Posterior vena cava (tissue), 2 donors: Measurements from ENCODE around the gene WDR77. TPM values are rescaled to one million over a fixed set of nuclear protein-coding genes. Genes with fewer than 3 reads are reported as not detected.

Experiments used
- DNase-seq: peaks from one replicate; pipeline ENCODE4 v3.0.0-alpha.2; 2020; ENCODE audit warnings: low spot score
- intact Hi-C, 2 donors: fragments of 100-400 bp; cut with DNase I; formaldehyde crosslinking; loops; one replicate each; pipeline versions ENCODE4 v1.14.1 to v1.14.2; 2022 to 2023
- total RNA-seq, 2 donors: library from RNA; stranded (reverse); fragmentation: NEBNext Ultra II Directional; extraction: Animal tissue kit (Norgen Biotek cat#: 25700); gene quantifications; one replicate each; pipeline ENCODE4 v1.2.1, GENCODE V29; 2021
- donor health status: DM: yes; HTN: yes; CAD: no.
- donor health status: DM: yes; HTN: yes; CAD: no.

WDR77 gene
- total RNA-seq, 2 donors from 2014 or later: 20.9 to 21.2 TPM

DNA sequence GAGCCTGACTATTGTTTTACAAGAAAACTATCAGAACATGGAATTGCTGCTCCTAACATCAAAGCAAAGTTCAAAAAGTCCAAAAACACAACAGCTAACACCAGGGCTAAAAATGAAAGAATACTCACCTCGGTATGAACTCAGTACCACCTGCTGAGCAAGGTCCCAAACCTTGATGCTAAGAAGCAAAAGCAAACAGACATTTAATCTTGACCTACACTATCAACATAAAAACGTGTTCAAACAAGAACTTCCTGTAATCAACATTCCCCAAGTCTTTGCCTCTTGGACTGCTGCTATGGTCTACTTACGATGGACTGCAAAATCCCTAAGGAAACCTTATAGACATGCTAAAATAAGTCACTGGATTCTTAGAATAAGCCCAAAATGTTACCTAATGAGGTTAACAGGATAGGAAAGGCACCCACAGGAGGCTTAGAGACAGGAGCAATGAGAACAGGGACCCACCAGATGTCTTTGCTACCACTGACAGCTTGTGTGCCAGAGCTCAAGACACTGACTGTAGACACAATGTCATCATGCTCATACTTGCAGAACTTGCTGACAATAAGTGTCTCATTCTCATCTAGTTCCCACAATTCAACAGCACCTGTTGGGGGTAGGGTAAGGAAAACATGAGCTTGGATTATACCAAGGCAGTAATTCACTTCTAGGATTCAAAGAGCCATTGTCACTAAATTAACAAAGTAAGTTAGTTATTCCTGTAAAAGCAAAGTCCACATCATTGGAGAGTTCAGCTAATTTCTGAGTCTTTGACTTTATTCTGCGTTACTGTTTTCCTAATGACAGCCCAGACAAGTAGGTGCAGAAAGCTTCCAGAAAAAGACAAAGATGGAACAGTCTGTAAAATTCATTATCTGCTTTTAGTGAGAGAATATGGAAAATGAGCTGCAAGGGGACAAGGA, 1.8 kb downstream of the WDR77 start:
- intact Hi-C loops: no loop called here
- no peak for DNase-seq

DNA sequence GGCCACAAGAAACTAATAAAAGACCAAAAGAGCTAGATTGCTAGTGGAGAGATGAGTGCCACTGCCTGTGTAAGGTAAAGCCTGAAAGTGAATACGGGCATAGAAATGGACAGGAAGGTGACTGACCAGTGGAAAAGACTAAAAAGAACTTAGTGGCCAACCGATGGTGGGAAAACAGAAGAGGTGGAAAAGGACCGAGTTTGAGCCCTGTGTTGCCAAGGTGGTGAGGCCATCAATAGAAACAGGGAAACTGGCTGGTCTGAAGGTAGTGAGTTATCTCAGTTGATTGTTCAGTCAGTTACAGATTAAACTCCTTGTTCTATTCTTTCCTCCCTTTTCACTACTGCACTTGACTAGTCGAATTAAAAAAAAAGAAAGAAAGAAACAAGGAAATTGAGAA, 2.5 kb downstream of the WDR77 start:
- intact Hi-C loops: no loop called here
- DNase-seq: no peak

DNA sequence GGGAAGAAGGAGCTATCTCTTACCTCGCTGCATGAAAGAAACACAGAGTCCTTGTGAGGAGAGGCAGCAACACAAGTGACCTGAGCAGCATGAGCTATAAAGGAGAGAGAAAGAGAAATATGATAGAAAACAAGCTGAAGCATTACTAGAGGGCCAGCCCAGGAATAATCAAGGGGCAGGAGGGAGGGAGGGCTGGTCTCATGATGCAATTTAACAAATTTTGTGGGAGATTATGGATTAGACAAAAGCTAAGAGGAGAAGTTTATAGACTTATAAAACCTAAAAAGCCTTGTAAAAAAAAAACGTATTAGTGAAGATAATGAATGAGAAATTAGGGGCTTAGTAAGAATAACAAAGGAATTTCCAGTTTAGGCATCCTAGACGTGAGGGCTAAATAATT, 5.0 kb downstream of the WDR77 start:
- no peak for DNase-seq

DNA sequence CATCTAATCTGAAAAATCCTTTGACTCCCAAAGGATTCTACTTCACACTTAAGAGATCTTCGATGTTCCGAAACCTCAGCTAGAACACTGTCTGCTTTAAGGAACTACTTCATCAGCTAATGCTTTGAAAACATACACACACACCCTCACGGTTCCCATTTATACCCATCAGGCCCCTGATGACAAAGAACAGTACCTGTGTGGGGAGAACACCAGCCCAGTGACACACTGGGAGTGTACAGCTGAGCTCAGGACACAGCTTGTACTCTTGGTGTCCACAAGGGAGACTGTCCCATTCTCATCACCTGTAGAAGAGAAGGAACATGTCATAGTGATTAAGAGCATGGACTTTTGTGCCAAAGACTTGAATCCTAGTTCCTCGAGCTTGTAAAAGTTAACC, 6.6 kb downstream of the WDR77 start:
- intact Hi-C loops: no loop called here
- no peak for DNase-seq

More for the DNA sequence above, 5.0 kb downstream of the WDR77 start:
- intact Hi-C loops: no loop called here

DNA sequence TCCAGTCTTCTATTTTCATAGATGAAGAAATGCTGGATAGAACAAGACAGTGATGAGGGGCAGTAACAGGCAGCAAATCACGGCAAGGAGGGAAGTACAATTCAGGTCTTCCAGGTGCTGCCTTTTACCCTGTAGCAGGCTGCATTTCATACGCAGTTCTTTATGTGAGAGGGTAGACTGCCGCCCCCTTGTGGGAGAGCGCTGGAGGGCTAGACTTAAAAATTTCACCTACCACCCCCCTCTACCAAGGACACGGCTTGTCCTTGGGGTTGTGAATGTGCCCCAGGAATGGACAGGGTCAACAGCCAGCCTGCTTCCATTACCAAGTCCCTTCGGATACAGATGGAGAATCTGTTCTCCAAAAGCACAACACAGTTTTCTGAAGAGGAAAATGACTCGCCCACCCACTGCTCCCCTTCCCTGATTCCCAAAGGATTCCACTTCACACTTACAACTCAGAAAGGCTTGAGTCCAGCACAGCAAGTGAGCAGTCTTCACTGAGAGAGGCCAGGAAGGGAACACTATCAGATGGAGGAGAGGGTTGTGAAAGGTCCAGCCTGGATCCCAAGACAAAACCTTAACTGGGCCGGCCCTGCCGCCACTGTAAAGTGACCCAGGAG, 7.4 kb downstream of the WDR77 start:
- no peak for DNase-seq
- intact Hi-C loops: no loop called here

DNA sequence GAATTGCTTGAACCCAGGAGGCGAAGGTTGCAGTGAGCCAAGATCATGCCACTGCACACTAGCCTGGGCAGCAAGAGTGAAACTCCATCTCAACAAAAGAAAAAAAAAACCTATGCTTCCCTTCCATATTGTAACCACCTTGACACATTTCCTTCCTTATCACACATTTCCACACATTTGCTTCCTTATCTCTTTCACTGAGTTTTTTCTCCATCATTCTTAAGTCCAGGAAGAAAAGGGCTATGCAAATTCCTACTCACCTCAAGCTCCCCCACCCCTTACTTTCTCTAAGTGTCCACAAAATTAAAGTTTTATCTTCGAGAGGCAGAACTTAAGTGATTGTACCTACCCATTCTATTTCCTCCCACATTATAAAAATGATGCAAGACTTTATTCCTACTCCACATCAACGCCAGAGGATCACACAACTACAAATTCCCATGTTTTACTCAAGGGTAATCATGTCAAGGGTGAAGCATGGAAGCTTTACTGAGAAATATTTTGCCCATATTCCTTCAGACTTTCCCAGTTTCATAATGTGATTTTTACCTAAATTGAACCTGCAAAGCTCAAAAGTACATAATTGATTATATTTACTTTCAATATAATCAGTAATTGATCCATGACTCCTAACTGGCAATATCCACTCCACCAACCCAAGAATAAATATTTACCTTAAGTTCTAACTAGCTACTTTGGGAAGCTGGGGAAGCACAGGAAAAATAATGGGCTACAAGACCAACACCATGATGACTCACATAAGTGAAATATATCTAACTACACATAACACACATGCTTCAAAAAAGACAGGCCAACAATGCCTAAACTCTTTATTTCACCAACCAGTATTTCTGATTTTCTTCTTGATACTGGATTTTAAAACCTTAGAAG, 9.3 kb downstream of the WDR77 start:
- DNase-seq: no peak
- intact Hi-C loops: no loop called here

DNA sequence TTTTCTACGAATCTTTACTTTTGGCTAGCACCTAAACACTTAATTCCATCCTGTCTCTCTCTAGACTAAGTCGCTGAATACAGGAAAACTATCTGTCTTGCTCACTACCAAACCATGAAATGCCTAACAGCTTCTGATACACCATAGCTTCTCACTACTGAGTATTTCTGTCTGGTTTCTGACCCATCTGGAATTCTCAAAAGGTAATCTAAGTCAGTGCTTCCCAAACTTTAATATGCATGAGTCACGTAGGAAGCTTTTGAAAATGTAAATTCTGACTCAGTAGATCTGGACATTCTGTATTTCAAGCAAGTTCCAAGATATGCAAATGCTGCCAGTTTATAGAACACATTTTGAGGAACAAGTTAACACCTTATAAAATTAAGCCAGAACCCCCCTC, 12.3 kb downstream of the WDR77 start:
- DNase-seq: no peak
- intact Hi-C loops: no loop called here

DNA sequence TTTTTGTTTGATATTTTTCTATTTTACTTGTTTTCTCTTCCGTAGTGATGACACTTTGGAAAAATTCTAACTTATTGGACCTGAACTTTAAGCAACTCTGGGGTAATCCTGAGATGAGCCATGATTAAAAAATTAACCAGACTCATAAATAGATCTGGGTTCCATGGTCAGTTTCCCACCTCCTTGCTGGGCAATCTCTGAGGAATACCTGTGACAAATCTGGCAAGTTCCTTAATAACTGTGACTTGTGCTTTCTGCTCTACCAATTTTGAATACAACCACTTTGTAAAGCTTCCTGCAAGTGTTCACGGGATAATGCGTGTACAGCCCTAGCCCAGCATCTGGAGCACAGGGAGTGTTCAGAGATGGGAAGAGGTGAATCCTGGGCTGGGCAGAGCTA, 24.8 kb downstream of the WDR77 start:
- intact Hi-C loops: no loop called here
- DNase-seq: no peak

DNA sequence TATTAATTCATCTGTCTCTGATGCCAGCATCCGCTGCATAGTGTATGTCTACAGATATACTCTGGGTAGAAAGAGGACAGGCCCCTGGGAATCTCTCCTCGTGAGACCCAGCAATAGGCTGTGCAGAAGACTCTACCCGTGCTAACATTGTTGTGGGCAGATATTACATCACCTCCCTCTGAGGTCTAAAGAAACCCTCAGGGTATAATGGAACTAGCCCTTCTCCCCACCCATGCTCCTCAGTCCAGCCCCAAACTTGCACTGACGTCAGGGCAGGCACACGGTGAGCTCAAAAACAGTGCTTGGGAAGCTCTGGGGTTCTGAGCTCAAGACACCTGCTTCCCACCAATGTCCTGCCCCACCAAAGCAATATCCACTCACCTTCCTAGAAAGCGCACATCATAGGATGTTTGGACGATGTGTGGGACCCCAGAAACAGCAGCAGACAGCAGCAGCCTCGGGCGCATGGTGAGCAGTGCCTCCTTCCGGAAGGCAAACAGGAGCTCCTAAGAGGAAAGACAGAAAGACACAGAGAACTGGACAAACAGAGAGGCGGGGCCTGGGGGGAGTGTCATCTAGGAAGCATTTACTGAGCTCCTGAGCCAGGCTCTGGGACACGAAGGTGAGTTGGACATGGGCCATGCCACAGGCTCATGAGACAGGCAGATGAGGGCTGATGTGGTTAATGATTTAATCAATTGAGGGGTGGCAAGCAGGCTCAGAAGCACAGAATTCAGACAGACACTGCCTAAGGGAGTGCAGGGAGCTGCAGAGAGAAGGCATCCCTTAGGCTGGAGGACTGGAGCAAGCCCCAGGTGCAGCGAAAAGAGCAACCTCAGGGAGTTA, 26.3 kb downstream of the WDR77 start:
- no peak for DNase-seq

DNA sequence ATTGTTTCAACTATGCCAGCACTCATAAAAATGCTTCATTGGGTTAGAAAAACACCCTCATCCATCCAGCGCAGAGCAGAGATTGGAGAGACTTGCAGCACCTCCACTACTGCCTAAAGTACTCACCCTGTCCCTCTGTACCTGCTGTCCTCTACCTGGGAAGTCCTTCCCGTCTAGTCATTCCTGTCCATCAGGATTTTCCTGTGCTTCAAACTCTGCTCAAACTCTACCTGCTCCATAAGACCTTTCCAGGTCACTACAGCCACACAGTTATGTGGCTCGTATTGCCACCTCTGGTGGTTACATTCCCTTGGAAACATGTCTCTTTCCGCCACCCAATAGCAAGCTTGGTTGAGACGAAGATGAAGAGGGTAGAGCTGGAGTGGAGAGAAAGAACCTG, 28.7 kb downstream of the WDR77 start:
- intact Hi-C loops: no loop called here
- DNase-seq: no peak

More for the DNA sequence above, 26.3 kb downstream of the WDR77 start:
- intact Hi-C loops: no loop called here

DNA sequence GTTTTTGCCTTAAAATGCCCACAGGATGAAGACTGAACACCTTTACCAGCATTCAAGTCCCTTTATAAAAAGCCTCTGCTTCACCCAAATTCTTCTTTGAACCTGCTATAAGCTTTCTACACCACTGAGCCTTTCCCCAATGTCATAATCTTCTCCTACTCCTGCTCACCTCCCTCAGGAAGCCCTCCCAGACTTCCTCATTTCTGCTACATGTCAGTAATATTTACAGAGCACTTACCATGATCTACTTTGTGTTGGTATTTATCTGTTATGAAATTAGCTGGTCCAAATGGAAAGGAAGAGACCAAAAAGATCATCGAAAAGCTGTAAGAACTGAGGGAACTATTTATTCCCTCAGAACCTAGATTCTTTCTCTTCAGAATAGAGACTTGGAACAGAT, 30.0 kb downstream of the WDR77 start:
- no peak for DNase-seq
- intact Hi-C loops: no loop called here

DNA sequence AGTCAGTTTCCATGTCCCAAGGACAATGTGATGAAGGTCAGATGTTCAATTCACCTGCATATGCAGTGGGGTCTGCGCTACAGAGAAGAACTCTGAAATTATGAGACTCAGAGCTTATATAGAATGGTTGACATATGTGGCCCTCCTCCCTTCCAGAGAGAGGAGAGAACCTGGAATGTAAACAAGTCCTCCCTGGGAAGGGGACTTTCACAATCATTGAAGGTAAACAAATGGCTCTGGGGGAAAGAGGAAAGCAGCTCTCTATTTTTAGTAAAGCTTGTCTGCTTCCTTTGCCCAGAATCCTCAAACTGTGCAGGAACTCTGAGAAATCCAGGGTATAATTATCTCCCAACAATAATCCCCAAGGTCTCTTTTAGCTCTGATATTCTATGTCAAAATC, 31.3 kb downstream of the WDR77 start:
- intact Hi-C loops: no loop called here
- no peak for DNase-seq

DNA sequence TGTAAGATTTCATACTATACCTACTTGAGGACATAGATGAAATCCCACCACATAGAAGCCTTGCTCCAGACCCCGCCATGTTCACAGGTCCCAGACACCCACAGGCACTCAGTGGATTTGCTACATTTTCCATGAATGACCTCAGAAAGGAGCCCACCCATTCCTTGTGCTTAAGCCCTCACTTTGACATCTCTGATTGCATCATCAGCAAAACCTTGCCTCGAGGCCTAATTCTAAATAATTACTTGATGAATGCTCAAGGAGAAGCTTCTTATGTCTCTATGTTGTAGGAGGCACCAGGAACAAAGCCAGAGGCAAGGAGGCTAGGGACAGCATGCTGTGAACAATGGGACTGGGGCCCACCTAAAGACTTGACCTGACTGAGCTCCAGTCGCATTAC, 33.6 kb downstream of the WDR77 start:
- intact Hi-C loops: no loop called here
- DNase-seq: no peak

DNA sequence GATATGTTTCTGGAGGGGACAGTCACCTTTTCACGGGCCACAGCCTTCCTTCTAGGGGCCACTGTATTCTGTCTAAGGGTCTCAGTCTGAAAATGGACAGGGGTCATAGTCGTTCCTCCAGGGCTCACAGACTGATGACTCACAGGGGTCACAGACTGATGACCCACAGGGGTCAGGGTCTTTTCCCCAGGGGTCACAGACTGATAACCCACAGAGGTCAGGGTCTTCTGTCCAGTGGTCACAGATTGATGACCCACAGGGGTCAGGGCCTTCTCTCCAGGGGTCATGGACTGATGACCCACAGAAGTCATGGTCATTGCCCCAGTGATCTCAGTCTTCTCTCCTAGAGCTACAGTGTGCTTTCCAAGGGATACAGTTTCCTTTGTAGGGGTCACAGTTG, 34.3 kb downstream of the WDR77 start:
- DNase-seq: no peak
- intact Hi-C loops: no loop called here

DNA sequence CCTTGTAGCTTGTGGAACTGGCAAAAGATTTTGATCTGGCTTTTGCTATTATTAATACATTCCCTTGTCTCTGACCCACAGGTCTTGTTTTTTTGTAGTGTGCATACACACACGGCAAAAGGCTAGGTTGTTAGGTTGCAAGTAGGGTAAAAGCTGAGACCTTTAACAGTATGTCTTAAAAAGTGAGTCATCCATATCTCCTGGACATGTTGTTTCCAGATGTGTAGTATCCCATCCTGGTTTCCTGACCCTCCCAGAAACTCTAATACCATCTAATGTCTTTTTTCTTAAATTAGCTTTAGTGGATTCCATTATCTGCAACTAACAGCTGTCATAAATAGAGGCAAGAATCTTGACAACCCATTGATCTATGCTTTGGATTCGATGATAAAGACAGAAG, 36.2 kb downstream of the WDR77 start:
- intact Hi-C loops: no loop called here
- DNase-seq: no peak

DNA sequence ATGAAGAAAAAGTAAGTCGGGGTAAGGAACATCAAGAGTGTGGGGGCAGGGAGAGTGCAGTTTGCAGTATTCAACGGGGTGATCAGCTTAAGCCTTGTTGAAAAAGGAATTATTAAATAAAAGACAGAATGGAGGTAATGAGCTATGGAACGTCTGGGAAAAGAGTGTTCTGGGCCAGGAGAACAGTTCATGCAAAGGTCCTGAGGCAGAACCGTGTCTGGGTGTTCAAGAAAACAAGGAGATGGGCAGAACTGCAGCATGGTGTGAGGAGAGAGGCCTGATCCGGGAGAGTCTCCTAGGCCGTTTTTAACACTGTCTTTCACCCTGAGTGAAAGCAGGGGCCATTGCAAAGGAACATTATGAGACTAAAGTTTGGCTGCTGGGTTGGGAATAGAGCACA, 41.8 kb downstream of the WDR77 start:
- DNase-seq: no peak
- intact Hi-C loops: no loop called here

DNA sequence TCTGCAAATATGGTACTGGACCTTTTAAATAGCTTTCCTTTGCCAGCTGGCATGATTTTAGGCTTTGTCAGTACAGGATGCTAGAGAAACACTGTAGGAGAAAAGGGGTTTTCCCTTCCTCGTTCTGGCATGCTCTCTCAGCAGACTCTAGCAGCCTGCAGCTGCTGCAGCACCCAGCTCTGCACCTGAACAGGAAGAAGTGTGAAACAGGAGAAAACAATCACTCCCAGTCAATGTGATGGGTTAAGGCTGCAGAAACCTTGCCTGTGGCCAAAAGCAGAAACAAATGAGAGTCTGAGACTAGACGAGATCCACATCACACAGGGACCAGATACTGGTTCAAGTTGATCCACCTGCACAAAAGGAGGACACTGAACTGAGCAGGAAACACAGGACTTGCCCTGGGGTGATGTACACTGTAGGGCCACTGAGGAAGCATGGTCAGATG, 42.7 kb downstream of the WDR77 start:
- no peak for DNase-seq
- intact Hi-C loops: no loop called here

DNA sequence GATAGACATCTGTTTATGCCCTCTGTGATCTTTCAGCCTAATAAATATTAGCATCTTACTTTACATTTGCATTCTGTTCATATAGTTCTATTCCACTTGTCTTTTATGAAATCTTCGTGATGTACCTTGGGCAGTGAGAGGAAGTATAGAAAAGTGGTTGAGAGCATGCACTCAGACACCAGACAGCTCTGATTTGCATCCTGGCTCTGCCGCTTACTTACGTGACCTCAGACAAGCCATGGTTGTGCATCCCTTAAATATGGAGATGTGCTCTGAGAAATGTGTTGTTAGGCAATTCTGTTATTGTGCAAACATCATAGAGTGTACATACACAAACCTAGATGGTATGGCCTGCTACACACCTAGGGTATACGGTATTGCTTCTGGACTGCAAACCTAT, 44.5 kb downstream of the WDR77 start:
- intact Hi-C loops: loop anchor here in 1 of 2 donors (5.0 kb wide), 1 partner anchor 187 kb away; no protein-coding TSS in a partner anchor
- no peak for DNase-seq

DNA sequence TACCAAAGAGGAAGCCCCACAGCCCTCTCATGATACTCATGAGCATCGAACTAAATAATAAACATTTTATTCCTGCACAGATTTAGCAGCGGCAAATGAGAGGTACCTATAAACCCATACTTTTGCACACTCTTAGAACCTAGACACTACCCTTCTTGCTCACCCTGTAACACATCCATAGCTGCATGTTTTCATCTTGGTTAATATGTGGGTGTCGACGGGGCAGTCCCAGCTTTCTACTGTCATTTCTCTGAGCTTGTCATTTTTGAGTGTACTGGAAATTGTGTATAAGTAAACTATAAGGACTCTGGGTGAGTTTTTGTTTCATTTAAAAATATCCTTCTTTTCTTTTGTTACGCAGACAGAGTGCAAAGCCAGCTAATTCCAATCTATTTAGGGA, 47.0 kb downstream of the WDR77 start:
- intact Hi-C loops: loop anchor here in 1 of 2 donors (5.0 kb wide), 1 partner anchor 185 kb away; no protein-coding TSS in a partner anchor
- DNase-seq: no peak
